IPS-NIHi7 (cell line): ENCODE results near the gene ARID2.
A peak's percentile ranks its signal among the peaks of the same experiment; 100 is the strongest.

ENCODE experiments used
- DNase-seq: peaks from one replicate; pipeline ENCODE4 v3.0.0; 2012; ENCODE audit warnings: mixed read lengths; ENCODE audit errors: extremely low spot score

The ARID2 gene

GRCh38 chr12:45720069-45720468, 9.4 kb upstream of the ARID2 start:
- DNase-seq: no peak

- no peak for DNase-seq
These were observed 8.1 kb upstream of the ARID2 start for GRCh38 chr12:45721369-45721768.

- DNase-seq: no peak
These were observed 7.6 kb upstream of the ARID2 start for GRCh38 chr12:45721954-45722353.

GRCh38 chr12:45725631-45726602, 3.6 kb upstream of the ARID2 start:
- DNase-seq: peak; percentile 17

GRCh38 chr12:45726603-45727300, 2.8 kb upstream of the ARID2 start:
- DNase-seq: peak; percentile 35

DNA sequence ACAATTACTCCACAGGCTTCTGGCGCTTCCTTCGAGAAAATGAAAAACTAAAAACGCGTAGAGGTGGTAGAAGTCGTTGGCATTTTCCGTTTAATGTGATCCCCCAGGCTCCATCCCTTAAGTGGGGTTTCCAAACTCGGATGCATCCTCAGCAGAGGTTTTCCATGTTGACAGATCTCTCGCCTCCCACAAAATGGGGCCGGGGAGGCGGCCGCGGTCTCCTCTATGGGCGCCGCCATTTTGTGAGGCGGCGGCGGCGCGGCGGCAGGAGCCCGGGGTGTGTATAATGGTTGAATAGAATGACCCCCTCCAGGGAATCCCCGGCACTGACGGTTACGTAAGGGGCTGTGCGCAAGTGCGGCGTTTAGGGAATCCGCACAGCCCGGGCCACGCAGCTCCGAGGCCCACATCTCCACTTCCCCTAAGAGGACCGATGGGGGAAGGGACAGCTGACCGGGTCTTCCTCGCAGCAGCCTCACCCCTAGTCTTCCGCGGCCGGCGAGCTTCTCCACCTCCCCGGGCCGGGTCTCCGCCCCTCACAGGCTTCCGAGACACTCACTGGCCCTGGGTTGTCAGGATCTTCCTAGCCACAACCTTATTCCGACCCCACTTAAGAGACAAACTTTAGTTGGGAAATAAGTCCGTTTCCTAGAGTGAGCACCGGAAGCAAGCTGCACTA, 2.1 kb upstream of the ARID2 start:
- DNase-seq: peak; percentile 83

- DNase-seq: no peak
These were observed 1.4 kb upstream of the ARID2 start for GRCh38 chr12:45727980-45728629.

DNA sequence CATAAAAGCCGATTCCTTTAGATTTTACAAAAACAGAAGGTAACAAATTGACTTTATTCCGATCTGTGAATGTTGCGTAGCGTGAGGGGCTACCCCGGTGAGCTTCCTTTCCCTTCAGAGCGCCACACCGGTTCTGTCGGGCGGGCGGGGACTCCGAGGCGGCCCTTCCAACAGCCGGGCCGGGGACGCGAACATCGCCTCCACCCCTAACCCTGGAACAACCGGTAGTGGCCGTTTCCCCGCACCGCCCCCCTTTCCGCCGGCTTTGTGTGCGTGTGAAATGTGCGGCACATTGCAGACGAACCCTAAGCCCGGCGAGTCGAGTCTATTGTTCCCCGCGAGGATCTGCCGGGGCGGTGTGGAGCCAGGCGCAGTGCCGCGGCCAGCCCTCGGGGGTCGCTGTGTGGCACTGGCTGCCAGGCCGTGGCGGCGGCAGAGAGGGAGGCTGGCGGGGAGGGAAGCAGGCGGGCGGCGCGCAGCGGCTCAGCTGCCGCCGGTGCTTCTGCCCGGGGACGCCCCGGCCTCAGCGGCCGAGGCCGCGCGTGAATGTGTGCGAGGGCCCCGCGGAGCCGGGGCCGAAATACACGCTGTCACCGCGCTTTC, 775 bp upstream of the ARID2 start:
- DNase-seq: peak; percentile 78

DNA sequence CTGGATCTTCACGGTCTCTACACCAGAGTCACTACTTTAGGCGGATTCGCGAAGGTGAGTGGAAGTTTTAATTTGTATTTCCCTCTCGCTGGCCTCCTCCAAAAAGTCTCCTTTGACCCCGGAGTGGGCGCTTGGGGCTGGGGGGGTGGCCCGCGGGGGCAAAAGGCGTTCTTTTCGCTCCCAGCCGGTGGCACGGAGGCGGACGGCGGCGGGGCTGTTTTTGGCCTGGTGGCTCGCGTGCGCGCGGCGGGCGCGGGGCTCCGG, 510 bp downstream of the ARID2 start:
- no peak for DNase-seq

GRCh38 chr12:45730348-45731189, 1.1 kb downstream of the ARID2 start:
- DNase-seq: peak; percentile 20

DNA sequence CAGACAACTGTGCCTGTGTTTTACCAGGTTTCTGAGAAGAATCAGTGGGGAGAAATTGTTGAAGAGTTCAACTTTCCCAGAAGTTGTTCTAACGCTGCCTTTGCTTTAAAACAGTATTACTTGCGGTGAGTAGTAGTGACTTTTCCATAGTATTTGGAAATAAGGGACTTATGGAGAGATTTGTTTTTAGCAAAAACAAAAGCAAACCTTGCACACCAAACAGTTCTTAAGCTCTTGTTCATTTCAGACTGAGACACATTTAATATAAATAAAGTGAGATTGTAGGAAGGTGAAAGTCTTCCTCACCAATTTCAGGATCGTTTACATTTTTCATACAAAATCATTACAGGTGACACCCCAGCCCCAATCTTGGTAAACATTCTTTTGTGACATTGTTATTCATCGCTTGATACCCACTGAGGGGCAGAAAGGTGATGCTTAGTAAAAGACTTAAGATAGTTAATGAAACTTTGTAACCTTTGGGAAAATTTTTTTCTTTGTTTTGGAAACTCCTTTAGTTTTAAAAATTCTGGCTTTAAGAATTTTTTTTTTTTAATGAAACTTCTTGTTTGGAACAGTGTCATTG, 1.8 kb downstream of the ARID2 start:
- no peak for DNase-seq

DNA sequence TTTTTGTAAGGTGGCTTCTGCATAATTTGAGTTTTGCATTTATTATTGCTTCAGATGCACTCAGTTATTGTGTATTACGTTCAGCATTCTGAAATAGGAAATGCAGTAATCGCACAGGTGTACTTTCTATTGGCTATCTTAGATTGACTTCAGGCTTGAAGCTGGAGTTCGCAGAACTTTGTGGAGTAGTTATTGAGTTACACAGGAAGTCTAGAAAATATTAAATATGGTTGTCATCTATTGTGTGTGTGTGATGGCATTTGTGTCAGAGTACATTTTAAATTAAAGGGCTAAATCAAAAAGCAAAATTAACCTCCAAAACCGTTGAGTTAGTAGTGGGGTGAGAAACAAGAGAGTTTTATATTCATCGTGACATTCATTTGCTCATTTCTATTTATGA, 2.7 kb downstream of the ARID2 start:
- DNase-seq: no peak

GRCh38 chr12:45732936-45733335, 3.4 kb downstream of the ARID2 start:
- DNase-seq: no peak

- DNase-seq: no peak
These were observed 8.1 kb downstream of the ARID2 start for GRCh38 chr12:45737638-45738037.

- DNase-seq: no peak
These were observed 13.1 kb downstream of the ARID2 start for GRCh38 chr12:45742590-45742989.

GRCh38 chr12:45743247-45743646, 13.7 kb downstream of the ARID2 start:
- DNase-seq: no peak

- DNase-seq: no peak
These were observed 16.4 kb downstream of the ARID2 start for GRCh38 chr12:45745861-45746277.

DNA sequence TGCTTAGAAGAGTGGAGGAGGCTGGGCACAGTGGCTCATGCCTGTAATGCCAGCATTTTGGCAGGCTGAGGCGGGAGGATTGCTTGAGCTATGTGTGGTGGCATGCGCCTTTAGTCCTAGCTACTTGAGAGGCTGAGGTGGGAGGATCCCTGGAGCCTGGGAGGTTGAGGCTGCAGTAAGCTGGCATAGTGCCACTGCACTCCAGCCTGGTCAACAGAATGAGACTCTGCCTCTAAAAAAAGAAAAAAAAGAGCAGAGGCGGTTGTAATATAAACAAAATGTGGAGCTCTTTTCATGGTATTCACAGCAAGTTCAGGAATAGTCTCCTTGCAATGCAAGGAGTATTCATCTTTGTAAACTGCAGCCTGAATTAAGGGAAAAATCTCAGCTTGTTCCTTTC, 27.2 kb downstream of the ARID2 start:
- DNase-seq: no peak

- DNase-seq: no peak
These were observed 27.7 kb downstream of the ARID2 start for GRCh38 chr12:45757172-45757571.

DNA sequence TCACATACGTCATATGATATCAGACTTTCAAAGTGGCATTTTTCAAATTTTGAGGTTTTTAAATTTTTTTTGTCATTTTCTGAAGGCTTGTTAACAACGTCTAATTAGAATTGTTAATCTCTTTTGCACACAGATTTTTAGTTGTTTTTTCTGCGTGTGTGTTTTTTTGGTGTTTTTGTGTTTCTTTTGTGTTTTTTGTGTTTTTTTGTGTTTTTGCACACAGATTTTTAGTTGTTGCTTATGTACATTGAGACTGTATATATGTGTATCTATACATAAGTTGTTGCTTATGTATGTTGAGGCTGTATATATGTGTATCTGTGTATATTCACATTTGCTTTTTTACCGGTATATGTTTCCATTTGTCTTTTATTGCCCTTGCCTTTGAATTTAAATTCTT, 30.8 kb downstream of the ARID2 start:
- no peak for DNase-seq
